Fibroblast of mammary gland (primary cell): ENCODE data around the gene ZNF775.

Source experiments
- DNase-seq: peaks from one replicate; pipeline ENCODE4 v3.0.0-alpha.2; 2010; ENCODE audit warnings: low read depth
- H3K4me3 ChIP-seq: 2 replicates; pipeline ENCODE4 v1.5.1; 2011; ENCODE audit warnings: low read depth, mild to moderate bottlenecking, low read length, moderate library complexity; ENCODE audit not compliant: control insufficient read depth
- CTCF ChIP-seq: conservative IDR thresholded peaks from 2 replicates; pipeline ENCODE4 v1.5.1; 2011; ENCODE audit warnings: low read depth, low read length, inconsistent platforms; ENCODE audit not compliant: control insufficient read depth, insufficient read depth

Gene ZNF775

GRCh38 chr7:150413640-150414081, 34.5 kb downstream of the ZNF775 start:
- no peak for TF ChIP-seq CTCF
- no peak for DNase-seq
- H3K4me3 ChIP-seq: no peak overlapping the region

GRCh38 chr7:150415161-150416153, 36.3 kb downstream of the ZNF775 start:
- DNase-seq: no peak
- TF ChIP-seq CTCF: no peak

GRCh38 chr7:150417239-150417638, 38.1 kb downstream of the ZNF775 start:
- H3K4me3 ChIP-seq: no peak overlapping the region
- DNase-seq: no peak
- TF ChIP-seq CTCF: no peak

More at GRCh38 chr7:150415161-150416153, 36.3 kb downstream of the ZNF775 start:
- no peak overlapping the region for H3K4me3 ChIP-seq

- peak; percentile 20 for TF ChIP-seq CTCF
- no peak for DNase-seq
- H3K4me3 ChIP-seq: no peak overlapping the region
Measured at GRCh38 chr7:150417863-150418262, 38.7 kb downstream of the ZNF775 start.

GRCh38 chr7:150420242-150420641, 41.1 kb downstream of the ZNF775 start:
- no peak overlapping the region for H3K4me3 ChIP-seq
- no peak for TF ChIP-seq CTCF
- DNase-seq: no peak

- peak; percentile 83 for TF ChIP-seq CTCF
- DNase-seq: peak; percentile 69
- H3K4me3 ChIP-seq: no peak overlapping the region
Measured at GRCh38 chr7:150420987-150421674, 42.0 kb downstream of the ZNF775 start.
